HL-60 (cell line): ENCODE results near the gene IPO5.

Source experiments
- DNase-seq, 2 experiments: peaks; one replicate each; pipeline ENCODE4 v3.0.0-alpha.2; 2010 to 2020; ENCODE audit warnings: low read depth in 1 of 2, low spot score in 1 of 2
- H3K27ac ChIP-seq: fragments of 250-450 bp; sonication (Bioruptor Pico); replicated peaks from 2 replicates; pipeline ENCODE4 v1.5.1; 2020; ENCODE audit warnings: mild to moderate bottlenecking, moderate library complexity
- H3K27me3 ChIP-seq: fragments of 250-450 bp; sonication (Bioruptor Pico); 2 replicates; pipeline ENCODE4 v1.5.1; 2021; ENCODE audit warnings: mild to moderate bottlenecking, moderate library complexity; ENCODE audit not compliant: insufficient read depth, poor library complexity, severe bottlenecking
- H3K4me3 ChIP-seq: replicated peaks from 2 replicates; pipeline ENCODE4 v1.5.1; 2011; ENCODE audit warnings: mild to moderate bottlenecking, control low read depth, low read length; ENCODE audit not compliant: insufficient read depth
- GABPA ChIP-seq: IDR thresholded peaks from 2 replicates; pipeline ENCODE4 v1.6.1; 2012; ENCODE audit warnings: low read depth
- POLR2AphosphoS5 ChIP-seq: IDR thresholded peaks from 2 replicates; pipeline ENCODE4 v1.6.1; 2012; ENCODE audit warnings: low read depth
- SPI1 ChIP-seq: IDR thresholded peaks from 2 replicates; pipeline ENCODE4 v1.6.1; 2012; ENCODE audit warnings: low read depth, mild to moderate bottlenecking, borderline replicate concordance
- TF ChIP-seq, protein P1 (sequence below): IDR thresholded peaks from 2 replicates; pipeline ENCODE4 v1.6.1; 2012; ENCODE audit warnings: low read depth; ENCODE audit not compliant: insufficient replicate concordance
- TF ChIP-seq, protein P2 (sequence below): IDR thresholded peaks from one replicate; pipeline ENCODE4 v1.5.1; 2011; ENCODE audit warnings: low read length, control low read depth, inconsistent platforms; ENCODE audit not compliant: insufficient read depth

The IPO5 gene

GRCh38 chr13:98060282-98060681, 106.8 kb downstream of the IPO5 start:
- peaks cover 2% of the 10 kb centered on the region for H3K27me3 ChIP-seq
- H3K27ac ChIP-seq = no peak overlapping the region
- TF ChIP-seq SPI1 = no peak
- no peak for DNase-seq
- no peak overlapping the region for H3K4me3 ChIP-seq

- no peak overlapping the region for H3K4me3 ChIP-seq
- H3K27ac ChIP-seq = no peak overlapping the region
- DNase-seq = no peak
- H3K27me3 ChIP-seq = no peaks in the 10 kb centered on the region
- TF ChIP-seq GABPA (no peak), SPI1 (no peak), POLR2AphosphoS5 (no peak)
- TF ChIP-seq, protein P1, sequence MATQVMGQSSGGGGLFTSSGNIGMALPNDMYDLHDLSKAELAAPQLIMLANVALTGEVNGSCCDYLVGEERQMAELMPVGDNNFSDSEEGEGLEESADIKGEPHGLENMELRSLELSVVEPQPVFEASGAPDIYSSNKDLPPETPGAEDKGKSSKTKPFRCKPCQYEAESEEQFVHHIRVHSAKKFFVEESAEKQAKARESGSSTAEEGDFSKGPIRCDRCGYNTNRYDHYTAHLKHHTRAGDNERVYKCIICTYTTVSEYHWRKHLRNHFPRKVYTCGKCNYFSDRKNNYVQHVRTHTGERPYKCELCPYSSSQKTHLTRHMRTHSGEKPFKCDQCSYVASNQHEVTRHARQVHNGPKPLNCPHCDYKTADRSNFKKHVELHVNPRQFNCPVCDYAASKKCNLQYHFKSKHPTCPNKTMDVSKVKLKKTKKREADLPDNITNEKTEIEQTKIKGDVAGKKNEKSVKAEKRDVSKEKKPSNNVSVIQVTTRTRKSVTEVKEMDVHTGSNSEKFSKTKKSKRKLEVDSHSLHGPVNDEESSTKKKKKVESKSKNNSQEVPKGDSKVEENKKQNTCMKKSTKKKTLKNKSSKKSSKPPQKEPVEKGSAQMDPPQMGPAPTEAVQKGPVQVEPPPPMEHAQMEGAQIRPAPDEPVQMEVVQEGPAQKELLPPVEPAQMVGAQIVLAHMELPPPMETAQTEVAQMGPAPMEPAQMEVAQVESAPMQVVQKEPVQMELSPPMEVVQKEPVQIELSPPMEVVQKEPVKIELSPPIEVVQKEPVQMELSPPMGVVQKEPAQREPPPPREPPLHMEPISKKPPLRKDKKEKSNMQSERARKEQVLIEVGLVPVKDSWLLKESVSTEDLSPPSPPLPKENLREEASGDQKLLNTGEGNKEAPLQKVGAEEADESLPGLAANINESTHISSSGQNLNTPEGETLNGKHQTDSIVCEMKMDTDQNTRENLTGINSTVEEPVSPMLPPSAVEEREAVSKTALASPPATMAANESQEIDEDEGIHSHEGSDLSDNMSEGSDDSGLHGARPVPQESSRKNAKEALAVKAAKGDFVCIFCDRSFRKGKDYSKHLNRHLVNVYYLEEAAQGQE = no peak
- TF ChIP-seq, protein P2, sequence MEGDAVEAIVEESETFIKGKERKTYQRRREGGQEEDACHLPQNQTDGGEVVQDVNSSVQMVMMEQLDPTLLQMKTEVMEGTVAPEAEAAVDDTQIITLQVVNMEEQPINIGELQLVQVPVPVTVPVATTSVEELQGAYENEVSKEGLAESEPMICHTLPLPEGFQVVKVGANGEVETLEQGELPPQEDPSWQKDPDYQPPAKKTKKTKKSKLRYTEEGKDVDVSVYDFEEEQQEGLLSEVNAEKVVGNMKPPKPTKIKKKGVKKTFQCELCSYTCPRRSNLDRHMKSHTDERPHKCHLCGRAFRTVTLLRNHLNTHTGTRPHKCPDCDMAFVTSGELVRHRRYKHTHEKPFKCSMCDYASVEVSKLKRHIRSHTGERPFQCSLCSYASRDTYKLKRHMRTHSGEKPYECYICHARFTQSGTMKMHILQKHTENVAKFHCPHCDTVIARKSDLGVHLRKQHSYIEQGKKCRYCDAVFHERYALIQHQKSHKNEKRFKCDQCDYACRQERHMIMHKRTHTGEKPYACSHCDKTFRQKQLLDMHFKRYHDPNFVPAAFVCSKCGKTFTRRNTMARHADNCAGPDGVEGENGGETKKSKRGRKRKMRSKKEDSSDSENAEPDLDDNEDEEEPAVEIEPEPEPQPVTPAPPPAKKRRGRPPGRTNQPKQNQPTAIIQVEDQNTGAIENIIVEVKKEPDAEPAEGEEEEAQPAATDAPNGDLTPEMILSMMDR = no peak
These were observed 112.0 kb downstream of the IPO5 start for GRCh38 chr13:98065468-98065867.

DNA sequence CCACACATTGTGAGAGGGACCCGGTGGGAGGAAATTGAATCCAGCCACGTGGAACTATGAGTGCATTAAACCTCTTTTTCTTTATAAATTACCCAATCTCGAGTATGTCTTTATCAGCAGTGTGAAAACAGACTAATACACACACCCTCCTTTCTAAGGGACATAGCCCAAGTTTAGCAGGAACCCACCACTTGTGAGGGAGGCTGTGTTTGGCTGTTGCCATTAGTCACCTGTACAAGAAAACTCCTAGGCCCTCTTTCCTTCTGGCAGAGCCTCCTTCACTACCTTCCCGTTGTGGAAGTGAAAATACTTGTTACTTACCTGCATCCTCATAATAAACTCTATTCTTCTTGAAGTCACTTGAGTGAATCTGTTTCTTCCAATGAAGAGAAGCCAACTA, 113.2 kb downstream of the IPO5 start:
- TF ChIP-seq, protein P1 = no peak
- TF ChIP-seq SPI1 = no peak
- TF ChIP-seq, protein P2 = no peak
- TF ChIP-seq POLR2AphosphoS5 = no peak
- TF ChIP-seq GABPA = no peak
- H3K4me3 ChIP-seq = no peak overlapping the region
- H3K27me3 ChIP-seq = no peaks in the 10 kb centered on the region
- no peak for DNase-seq
- H3K27ac ChIP-seq = no peak overlapping the region

DNA sequence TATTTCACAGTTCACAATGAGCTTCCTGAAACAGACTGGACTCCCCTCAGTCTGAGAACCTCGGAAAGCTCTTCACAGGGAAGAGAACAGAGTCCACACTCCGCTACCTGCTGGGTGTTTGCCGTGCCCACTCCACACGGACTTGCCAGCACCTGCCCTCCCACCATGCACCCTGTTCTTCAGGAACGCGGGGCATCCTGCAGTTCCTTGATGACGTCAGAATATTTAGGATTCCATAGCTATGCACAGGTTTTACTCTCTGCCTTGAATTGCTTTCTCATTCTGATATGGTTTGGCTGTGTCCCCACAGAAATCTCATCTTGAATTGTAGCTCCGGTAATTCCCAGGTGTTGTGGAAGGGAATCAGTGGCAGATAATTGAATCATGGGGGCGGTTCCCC, 115.0 kb downstream of the IPO5 start:
- H3K27ac ChIP-seq = no peak overlapping the region
- no peaks in the 10 kb centered on the region for H3K27me3 ChIP-seq
- no peak overlapping the region for H3K4me3 ChIP-seq
- TF ChIP-seq, protein P1 = no peak
- TF ChIP-seq, protein P2 = no peak
- no peak for TF ChIP-seq GABPA
- TF ChIP-seq SPI1 = no peak
- TF ChIP-seq POLR2AphosphoS5 = no peak
- DNase-seq = no peak
